Right kidney (tissue), 9 donors: ENCODE measurements around the gene PTEN.
"Not testable (repeated sequence)": the region's sequence is repeated elsewhere in the genome, so short reads cannot be mapped to it uniquely, and the experiment has no call there.

Experiments used
- DNase-seq: peaks from one replicate; pipeline ENCODE4 v3.0.0-alpha.2; 2016
- long read RNA-seq, 8 donors: transcript quantifications; one replicate each; lab custom pipeline, GENCODE V29; 2026

PTEN gene
- long read RNA-seq, donor 1, full-length matches to known transcripts: 11 of 18 reads
- long read RNA-seq, donor 1, partial matches to known transcripts: 7 of 18 reads
- long read RNA-seq, donor 1, other reads (novel, unspliced or antisense): 0 of 18 reads
- long read RNA-seq, donor 2, full-length matches to known transcripts: 11 of 11 reads
- long read RNA-seq, donor 2, partial matches to known transcripts: 0 of 11 reads
- long read RNA-seq, donor 2, other reads (novel, unspliced or antisense): 0 of 11 reads
- long read RNA-seq, donor 3, full-length matches to known transcripts: 11 of 11 reads
- long read RNA-seq, donor 3, partial matches to known transcripts: 0 of 11 reads
- long read RNA-seq, donor 3, other reads (novel, unspliced or antisense): 0 of 11 reads
- long read RNA-seq, donor 4, full-length matches to known transcripts: 10 of 10 reads
- long read RNA-seq, donor 4, partial matches to known transcripts: 0 of 10 reads
- long read RNA-seq, donor 4, other reads (novel, unspliced or antisense): 0 of 10 reads
- long read RNA-seq, donor 5, full-length matches to known transcripts: 10 of 10 reads
- long read RNA-seq, donor 5, partial matches to known transcripts: 0 of 10 reads
- long read RNA-seq, donor 5, other reads (novel, unspliced or antisense): 0 of 10 reads
- long read RNA-seq, donor 6, full-length matches to known transcripts: 8 of 8 reads
- long read RNA-seq, donor 6, partial matches to known transcripts: 0 of 8 reads
- long read RNA-seq, donor 6, other reads (novel, unspliced or antisense): 0 of 8 reads
- long read RNA-seq, donor 7, full-length matches to known transcripts: 26 of 40 reads
- long read RNA-seq, donor 7, partial matches to known transcripts: 14 of 40 reads
- long read RNA-seq, donor 7, other reads (novel, unspliced or antisense): 0 of 40 reads
- long read RNA-seq, donor 8, full-length matches to known transcripts: 13 of 13 reads
- long read RNA-seq, donor 8, partial matches to known transcripts: 0 of 13 reads
- long read RNA-seq, donor 8, other reads (novel, unspliced or antisense): 0 of 13 reads

- DNase-seq: peak; percentile 81
Measured at GRCh38 chr10:87863053-87863943, at the start of gene PTEN, which contains the start of gene KLLN. TSS of gene PTEN (plus strand) at chr10:87863625. CDS start at chr10:87864470, 845 bp downstream. TSS of gene KLLN (minus strand) at chr10:87863533. CDS start at chr10:87862487, 1,046 bp downstream.

GRCh38 chr10:87816163-87816897 lies 47.1 kb upstream of the PTEN start:
- no peak for DNase-seq

GRCh38 chr10:87816898-87817608 lies 46.4 kb upstream of the PTEN start:
- DNase-seq: no peak

- DNase-seq: peak; percentile 90
Measured at GRCh38 chr10:87817609-87818504, 45.6 kb upstream of the PTEN start, which contains the start of gene ATAD1. TSS of gene ATAD1 (minus strand) at chr10:87818226. CDS start at chr10:87814599, 3,627 bp downstream.

- no peak for DNase-seq
Measured at GRCh38 chr10:87818505-87819288, 44.7 kb upstream of the PTEN start.

GRCh38 chr10:87819289-87819585 lies 44.2 kb upstream of the PTEN start:
- DNase-seq: no peak

- DNase-seq: no peak
Measured at GRCh38 chr10:87826653-87827052, 36.8 kb upstream of the PTEN start.

GRCh38 chr10:87827681-87828080 lies 35.7 kb upstream of the PTEN start:
- DNase-seq: no peak

- not testable (repeated sequence) for DNase-seq
Measured at GRCh38 chr10:87829051-87829450, 34.4 kb upstream of the PTEN start.

GRCh38 chr10:87829986-87830729 lies 33.3 kb upstream of the PTEN start:
- DNase-seq: no peak

GRCh38 chr10:87836098-87836497 lies 27.3 kb upstream of the PTEN start:
- no peak for DNase-seq

GRCh38 chr10:87837445-87837844 lies 26.0 kb upstream of the PTEN start:
- DNase-seq: no peak

GRCh38 chr10:87838650-87839049 lies 24.8 kb upstream of the PTEN start:
- no peak for DNase-seq

GRCh38 chr10:87841186-87841585 lies 22.2 kb upstream of the PTEN start:
- no peak for DNase-seq

- DNase-seq: no peak
Measured at GRCh38 chr10:87842220-87842641, 21.2 kb upstream of the PTEN start.

GRCh38 chr10:87842776-87843497 lies 20.5 kb upstream of the PTEN start:
- no peak for DNase-seq

GRCh38 chr10:87843714-87844113 lies 19.7 kb upstream of the PTEN start:
- no peak for DNase-seq
